Activated T-cell treated with anti-CD3 and anti-CD28 coated beads, Interleukin-2, amount 50 U/mL, for 24 hours (primary cell): ENCODE results near the gene CPA2.
"Not testable (repeated sequence)": the region's sequence is repeated elsewhere in the genome, so short reads cannot be mapped to it uniquely, and the experiment has no call there.

Experiments
- DNase-seq: peaks from one replicate; pipeline ENCODE4 v3.0.0-alpha.2; 2020
- H3K27ac Mint-ChIP-seq: 2 replicates; pipeline ENCODE4 v1.8.0; 2020; ENCODE audit warnings: mild to moderate bottlenecking, mixed read lengths
- H3K27me3 Mint-ChIP-seq: 2 replicates; pipeline ENCODE4 v1.8.0; 2020; ENCODE audit warnings: mixed read lengths
- H3K36me3 Mint-ChIP-seq: 2 replicates; pipeline ENCODE4 v1.8.0; 2020; ENCODE audit warnings: low read depth, mixed read lengths
- H3K4me1 Mint-ChIP-seq: 2 replicates; pipeline ENCODE4 v1.8.0; 2020; ENCODE audit warnings: low read depth, mixed read lengths
- H3K4me3 Mint-ChIP-seq: 2 replicates; pipeline ENCODE4 v1.8.0; 2020; ENCODE audit warnings: mild to moderate bottlenecking, moderate library complexity, mixed read lengths
- H3K9me3 Mint-ChIP-seq: 2 replicates; pipeline ENCODE4 v1.8.0; 2020; ENCODE audit warnings: mixed read lengths

CPA2 gene

DNA sequence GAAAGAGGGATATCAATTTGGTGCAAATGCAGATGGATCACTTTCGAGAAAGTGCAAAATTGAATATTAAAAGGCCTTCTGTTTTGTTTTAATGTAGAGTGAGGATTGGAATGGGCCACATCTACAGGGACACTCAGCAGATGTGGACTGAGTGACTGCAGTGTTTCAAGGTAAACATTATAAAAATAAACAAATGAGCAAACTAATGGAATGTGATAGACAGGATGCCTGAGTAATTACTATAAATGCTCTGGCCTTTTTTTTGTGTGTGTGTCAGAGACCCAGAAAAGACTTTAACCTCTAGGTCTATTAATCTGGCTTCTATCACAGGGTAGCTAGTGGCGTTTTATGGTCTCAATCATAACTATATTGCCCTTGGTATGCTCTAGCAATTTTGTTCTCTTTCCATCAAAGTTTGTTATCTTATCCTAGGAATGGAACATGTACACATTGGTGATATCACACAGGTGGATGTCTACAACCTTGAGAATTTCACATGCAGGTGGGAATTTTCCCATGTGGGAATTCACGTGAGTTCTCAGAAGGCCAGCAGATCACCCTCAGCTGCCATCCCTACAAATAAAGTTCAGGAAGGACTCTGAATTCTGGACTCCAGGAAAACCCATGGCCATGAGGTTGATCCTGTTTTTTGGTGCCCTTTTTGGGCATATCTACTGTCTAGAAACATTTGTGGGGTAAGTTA is at the start of gene CPA2:
CPA2 (plus strand) TSS at position 606 of the 703 bp plus-strand sequence; CDS start at position 625, 19 bp downstream.
- no peak within 1 kb of the TSS for H3K4me3 Mint-ChIP-seq
- no peaks in the 10 kb centered on the region for H3K36me3 Mint-ChIP-seq
- no peaks in the 10 kb centered on the region for H3K9me3 Mint-ChIP-seq
- DNase-seq = no peak
- H3K4me1 Mint-ChIP-seq = no peaks in the 10 kb centered on the region
- no peak within 1 kb of the TSS for H3K27ac Mint-ChIP-seq
- H3K27me3 Mint-ChIP-seq = peaks cover 3% of the 10 kb centered on the region

DNA sequence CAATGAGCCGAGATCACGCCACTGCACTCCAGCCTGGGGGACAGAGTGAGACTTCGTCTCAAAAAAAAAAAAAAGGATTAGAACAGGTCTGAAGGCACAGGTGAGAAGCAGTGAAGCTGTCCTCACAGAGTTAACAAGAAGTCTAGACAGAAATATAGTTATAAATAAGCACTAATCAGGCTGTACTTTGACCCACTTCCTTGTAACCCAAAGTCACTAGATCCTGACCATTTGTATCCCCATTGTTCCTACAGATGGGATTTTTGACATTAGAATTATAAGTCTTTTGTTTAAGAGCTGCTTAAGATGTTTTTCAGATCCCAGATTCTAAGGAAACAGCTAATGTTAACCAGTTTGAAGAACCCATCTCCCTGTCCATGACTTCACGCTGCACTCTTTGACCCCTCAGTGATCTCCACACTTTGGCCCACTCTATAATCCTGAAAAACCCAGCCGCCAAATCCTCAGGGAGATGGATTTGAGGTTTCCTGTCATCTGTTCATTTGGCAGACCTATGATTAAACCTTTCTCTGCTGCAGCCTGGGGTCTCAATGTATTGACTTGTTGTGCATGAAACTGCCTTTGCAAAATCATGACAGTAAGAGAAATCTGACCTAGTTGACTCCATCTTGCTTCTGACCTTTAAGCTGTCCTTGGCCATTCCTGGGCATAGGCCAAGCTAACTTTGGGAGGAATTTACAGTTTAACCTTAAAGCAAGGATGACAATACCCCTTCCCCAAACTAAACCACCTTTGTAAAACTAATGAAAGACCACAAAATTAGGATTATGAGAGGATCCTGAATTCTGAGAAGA is 47.6 kb upstream of the CPA2 start:
- Mint-ChIP-seq H3K4me3 (no peak overlapping the region), H3K4me1 (no peaks in the 10 kb centered on the region), H3K27ac (no peak overlapping the region), H3K9me3 (no peaks in the 10 kb centered on the region), H3K36me3 (no peaks in the 10 kb centered on the region), H3K27me3 (peaks cover 4% of the 10 kb centered on the region)
- no peak for DNase-seq

DNA sequence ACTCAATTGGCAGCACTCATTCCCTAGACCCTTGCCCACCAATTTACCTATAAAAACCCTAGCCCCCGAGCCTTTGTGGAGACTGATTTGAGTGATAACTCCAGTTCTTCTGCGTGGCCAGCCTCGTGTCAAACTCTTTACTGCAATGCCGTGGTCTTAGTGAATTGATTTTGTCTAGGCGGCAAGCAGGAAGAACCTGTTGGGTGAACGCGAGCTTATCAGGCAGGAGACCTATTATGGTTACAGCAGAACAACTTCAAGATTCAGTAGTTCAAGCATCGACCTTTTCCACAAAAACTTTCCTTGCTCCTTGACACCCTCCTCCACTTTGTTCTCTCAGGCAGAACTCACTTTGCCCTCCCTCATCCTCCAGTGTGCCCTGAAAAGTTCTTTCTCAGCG is 46.8 kb upstream of the CPA2 start:
- no peaks in the 10 kb centered on the region for H3K27me3 Mint-ChIP-seq
- H3K9me3 Mint-ChIP-seq = no peaks in the 10 kb centered on the region

DNA sequence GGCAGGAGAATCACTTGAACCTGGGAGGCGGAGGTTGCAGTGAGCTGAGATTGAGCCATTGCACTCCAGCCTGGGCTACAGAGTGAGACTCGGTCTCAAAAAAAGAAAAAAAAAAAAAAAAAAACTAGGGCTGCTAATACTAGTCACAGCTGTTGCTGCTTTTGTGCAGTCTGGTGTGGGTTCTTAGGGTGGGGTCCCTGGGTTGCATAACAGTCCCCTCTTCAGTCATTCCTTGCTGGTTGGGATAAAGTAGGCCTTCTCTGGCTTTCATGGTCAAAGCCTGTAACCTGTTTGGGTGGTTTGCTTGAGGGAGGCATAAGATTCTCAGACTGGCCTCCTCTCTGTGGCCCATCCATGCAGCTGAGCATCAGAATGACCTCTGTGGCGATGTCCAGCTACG is 44.9 kb upstream of the CPA2 start:
- no peaks in the 10 kb centered on the region for H3K9me3 Mint-ChIP-seq
- H3K36me3 Mint-ChIP-seq = no peaks in the 10 kb centered on the region
- DNase-seq = no peak
- no peak overlapping the region for H3K4me3 Mint-ChIP-seq
- H3K27ac Mint-ChIP-seq = no peak overlapping the region
- no peaks in the 10 kb centered on the region for H3K4me1 Mint-ChIP-seq
- no peaks in the 10 kb centered on the region for H3K27me3 Mint-ChIP-seq

More for the DNA sequence above, 46.8 kb upstream of the CPA2 start:
- Mint-ChIP-seq H3K4me1 (no peaks in the 10 kb centered on the region), H3K4me3 (no peak overlapping the region), H3K36me3 (no peaks in the 10 kb centered on the region), H3K27ac (no peak overlapping the region)
- DNase-seq = no peak

DNA sequence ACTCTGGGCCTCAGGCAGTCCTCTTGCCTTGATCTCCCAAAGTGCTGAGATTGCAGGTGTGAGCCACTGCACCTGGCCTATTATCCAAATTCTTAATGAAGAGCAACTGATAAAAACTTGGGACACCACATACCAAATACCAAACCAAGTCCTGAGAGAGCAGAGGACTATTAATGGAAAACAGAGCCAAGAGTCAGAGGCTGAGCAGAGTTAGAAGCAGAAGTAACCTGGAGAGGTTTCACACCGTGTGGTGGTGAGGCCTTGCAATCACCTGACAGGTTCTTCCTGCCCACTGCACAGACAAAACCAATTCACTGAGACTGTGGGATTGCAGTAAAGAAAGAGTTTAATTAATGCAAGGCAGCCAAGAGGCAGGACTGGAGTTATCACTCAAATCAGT is 43.0 kb upstream of the CPA2 start:
- no peak overlapping the region for H3K27ac Mint-ChIP-seq
- no peaks in the 10 kb centered on the region for H3K4me1 Mint-ChIP-seq
- H3K9me3 Mint-ChIP-seq = no peaks in the 10 kb centered on the region
- H3K4me3 Mint-ChIP-seq = no peak overlapping the region
- DNase-seq = no peak
- H3K27me3 Mint-ChIP-seq = no peaks in the 10 kb centered on the region
- no peaks in the 10 kb centered on the region for H3K36me3 Mint-ChIP-seq

DNA sequence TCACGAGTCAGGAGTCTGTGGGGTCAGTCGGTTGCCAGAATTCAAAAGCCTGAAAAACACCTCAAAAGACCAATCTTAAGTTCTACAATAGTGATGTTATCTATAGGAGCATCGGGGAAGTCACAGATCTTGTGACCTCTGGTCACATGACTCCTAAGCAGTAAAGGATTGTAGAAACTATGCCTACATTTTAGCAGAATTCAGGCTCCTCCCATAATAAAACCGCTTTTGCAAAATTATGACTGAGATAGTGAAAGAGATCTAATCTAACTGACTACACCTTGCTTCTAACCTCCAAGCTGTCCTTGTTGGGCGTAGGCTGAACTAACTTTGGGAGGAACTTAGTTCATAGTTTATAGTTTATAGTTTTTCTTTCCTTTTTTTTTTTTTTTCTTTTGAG is 42.5 kb upstream of the CPA2 start:
- no peak overlapping the region for H3K27ac Mint-ChIP-seq
- H3K9me3 Mint-ChIP-seq = no peaks in the 10 kb centered on the region
- no peaks in the 10 kb centered on the region for H3K27me3 Mint-ChIP-seq
- no peaks in the 10 kb centered on the region for H3K36me3 Mint-ChIP-seq
- DNase-seq = no peak
- H3K4me1 Mint-ChIP-seq = no peaks in the 10 kb centered on the region
- no peak overlapping the region for H3K4me3 Mint-ChIP-seq

DNA sequence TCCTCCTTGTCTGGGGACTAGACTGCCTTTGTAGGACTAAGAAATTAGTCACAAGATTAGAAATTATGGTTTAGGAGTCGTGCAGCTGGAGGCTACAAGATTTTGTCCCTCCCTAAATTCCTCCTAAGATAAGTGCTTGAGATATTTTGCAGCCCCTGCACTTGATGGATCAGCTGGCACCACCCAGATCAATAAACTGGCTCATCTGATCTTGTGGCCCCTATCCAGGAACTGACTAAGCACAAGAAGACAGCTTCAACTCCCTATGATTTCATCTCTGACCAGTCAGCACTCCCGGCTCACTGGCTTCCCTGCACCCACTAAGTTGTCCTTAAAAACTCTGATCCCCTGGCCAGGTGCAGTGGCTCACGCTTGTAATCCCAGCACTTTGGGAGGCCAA is 41.7 kb upstream of the CPA2 start:
- DNase-seq, H3K4me3 Mint-ChIP-seq, H3K27me3 Mint-ChIP-seq, H3K36me3 Mint-ChIP-seq, H3K9me3 Mint-ChIP-seq, H3K27ac Mint-ChIP-seq, H3K4me1 Mint-ChIP-seq: not testable (repeated sequence)

DNA sequence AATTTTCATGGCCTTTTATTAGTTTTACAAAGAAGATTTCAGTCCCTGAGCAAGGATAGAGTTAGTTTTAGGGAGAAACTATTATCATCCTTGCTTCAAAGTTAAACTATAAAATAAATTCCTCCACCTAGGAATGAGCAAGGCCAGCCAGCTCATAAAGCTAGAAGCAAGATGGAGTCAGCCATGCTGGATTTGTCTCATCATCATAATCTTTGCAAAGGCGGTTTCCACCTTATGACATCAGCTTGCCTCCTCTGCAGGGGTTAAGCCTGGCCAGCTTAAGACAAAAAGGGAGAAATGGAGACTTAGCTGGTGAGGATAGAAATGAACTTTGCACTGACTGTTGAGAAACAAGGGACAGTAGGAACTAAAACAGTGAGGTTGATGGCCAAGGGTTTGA is 40.3 kb upstream of the CPA2 start:
- Mint-ChIP-seq H3K27me3 (no peaks in the 10 kb centered on the region), H3K27ac (no peak overlapping the region), H3K4me1 (no peaks in the 10 kb centered on the region), H3K4me3 (no peak overlapping the region), H3K36me3 (no peaks in the 10 kb centered on the region), H3K9me3 (no peaks in the 10 kb centered on the region)
- DNase-seq = no peak

DNA sequence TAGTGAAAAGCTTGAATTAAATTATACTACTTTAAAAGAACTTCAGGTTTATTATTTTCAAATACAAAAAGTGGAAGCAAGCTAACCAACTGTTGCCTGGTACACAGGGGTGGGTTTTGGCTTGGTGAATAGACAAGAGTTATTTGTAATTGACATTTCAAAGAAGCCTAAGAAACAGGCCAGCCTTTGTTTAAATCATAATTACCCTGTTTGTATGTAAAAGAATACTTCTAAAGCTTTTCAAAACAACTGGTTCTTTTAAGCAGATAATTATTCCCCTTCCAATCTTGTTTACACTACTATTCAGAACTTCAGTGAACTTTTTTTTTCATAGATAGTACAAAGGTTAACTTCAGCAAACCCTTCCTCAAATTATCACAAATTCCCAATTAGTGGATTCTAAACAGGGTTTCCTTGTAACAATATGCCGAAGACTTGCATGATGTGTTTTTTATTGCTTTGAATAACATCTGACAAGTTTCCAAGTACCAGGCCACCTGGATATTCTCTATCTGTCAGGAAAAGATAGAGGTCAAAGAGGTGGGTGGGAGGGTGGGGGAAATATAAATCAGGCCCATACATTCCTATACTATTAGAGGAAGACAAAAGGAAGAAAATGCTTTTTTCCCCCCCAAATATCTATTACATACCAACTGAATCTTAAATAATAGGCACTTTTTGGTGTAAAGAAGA is 38.6 kb upstream of the CPA2 start:
- Mint-ChIP-seq H3K27ac (no peak overlapping the region), H3K27me3 (peaks cover 3% of the 10 kb centered on the region), H3K36me3 (no peaks in the 10 kb centered on the region)

DNA sequence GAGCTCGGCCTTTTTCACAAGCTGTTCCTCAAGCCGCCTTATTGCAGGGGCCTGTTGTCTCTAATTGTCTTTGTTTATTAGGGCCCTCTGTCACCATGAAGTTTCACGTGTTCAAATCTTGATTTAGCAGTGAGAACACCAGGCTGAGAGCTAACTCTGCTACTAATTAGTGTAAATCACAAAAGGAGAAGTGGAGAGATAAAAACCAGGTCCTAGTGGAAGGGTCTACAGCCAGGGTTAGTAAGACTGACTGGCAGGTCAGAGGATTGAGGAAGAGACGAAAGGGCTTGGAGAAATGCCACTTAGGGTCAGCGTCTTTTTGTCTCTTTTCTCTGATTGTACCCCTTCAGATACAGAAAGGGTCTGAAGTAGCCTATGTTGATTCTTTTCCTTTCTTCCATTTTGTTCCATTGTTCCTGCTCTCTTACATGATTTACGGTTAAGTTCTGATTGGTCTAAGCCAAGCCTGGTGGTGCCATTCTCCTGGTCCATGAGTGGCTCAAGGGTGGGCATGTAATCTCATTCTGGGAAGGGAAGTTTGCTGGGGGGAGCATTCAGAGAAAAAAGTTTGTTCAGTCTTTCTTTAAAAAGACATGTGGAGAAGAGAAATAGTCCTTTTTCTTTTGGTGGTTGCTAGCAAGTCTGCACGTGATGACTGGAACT is 37.7 kb upstream of the CPA2 start:
- DNase-seq = no peak
- no peak overlapping the region for H3K4me3 Mint-ChIP-seq

More for the DNA sequence above, 38.6 kb upstream of the CPA2 start:
- no peak for DNase-seq
- Mint-ChIP-seq H3K9me3 (no peaks in the 10 kb centered on the region), H3K4me1 (no peaks in the 10 kb centered on the region), H3K4me3 (no peak overlapping the region)

DNA sequence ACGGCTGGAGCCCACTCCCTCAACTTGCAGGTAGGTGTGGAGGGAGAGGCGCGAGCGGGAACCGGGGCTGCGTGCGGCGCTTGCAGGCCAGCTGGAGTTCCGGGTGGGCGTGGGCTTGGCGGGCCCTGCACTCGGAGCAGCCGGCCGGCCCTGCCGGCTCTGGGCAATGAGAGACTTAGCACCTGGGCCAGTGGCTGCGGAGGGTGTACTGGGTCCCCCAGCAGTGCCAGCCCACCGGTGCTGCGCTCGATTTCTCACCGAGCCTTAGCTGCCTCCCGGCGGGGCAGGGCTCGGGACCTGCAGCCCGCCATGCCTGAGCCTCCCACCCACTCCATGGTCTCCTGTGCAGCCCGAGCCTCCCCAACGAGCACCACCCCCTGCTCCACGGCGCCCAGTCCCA is 36.7 kb upstream of the CPA2 start:
- H3K27ac Mint-ChIP-seq, H3K27me3 Mint-ChIP-seq, H3K4me1 Mint-ChIP-seq, H3K9me3 Mint-ChIP-seq, H3K36me3 Mint-ChIP-seq, DNase-seq, H3K4me3 Mint-ChIP-seq: not testable (repeated sequence)

More for the DNA sequence above, 37.7 kb upstream of the CPA2 start:
- Mint-ChIP-seq H3K27ac (no peak overlapping the region), H3K27me3 (peaks cover 3% of the 10 kb centered on the region), H3K9me3 (no peaks in the 10 kb centered on the region), H3K36me3 (no peaks in the 10 kb centered on the region), H3K4me1 (no peaks in the 10 kb centered on the region)

DNA sequence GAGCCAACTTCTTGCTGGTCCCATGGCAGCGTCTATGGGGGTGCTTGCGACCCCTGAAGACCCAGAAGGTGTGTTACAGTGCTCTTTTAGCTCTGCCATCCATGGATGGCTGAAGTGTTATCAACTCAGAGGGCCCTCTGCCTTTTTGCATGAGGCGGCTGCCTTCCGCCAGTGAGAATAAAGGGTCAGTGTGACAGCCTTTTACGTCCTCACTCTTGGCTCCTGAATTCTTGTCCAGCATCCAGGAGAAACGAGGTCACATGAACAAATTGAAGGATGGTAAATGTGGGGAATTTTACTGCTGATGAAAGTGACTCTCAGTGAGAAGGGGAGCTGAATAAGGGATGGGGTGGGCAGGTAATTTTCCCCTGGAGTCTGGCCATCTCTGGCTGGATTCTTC is 34.9 kb upstream of the CPA2 start:
- no peaks in the 10 kb centered on the region for H3K36me3 Mint-ChIP-seq

DNA sequence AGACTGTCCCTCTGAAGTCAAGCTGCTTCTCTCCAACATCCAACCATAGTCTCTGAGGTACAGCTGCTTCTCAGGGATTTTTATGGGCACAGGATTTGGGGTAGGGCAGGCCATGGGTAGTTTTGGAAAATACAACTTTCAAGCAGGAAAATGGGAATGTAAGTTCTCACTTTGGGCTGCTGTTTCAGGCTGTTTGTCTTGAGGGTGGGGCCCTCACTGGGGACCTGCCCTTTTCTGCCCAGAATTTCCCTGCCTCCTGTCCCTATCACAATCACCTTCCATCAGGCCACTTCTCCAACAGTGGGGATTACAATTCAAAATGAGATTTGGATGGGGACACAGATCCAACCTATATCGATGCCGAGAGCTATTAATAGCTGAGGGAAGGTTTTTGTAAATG is 34.5 kb upstream of the CPA2 start:
- Mint-ChIP-seq H3K4me3 (no peak overlapping the region), H3K36me3 (no peaks in the 10 kb centered on the region), H3K4me1 (no peaks in the 10 kb centered on the region), H3K9me3 (no peaks in the 10 kb centered on the region), H3K27me3 (peaks cover 12% of the 10 kb centered on the region), H3K27ac (no peak overlapping the region)
- no peak for DNase-seq

More for the DNA sequence above, 34.9 kb upstream of the CPA2 start:
- no peaks in the 10 kb centered on the region for H3K4me1 Mint-ChIP-seq
- no peak overlapping the region for H3K4me3 Mint-ChIP-seq
- H3K27ac Mint-ChIP-seq = no peak overlapping the region
- H3K9me3 Mint-ChIP-seq = no peaks in the 10 kb centered on the region
- peaks cover 12% of the 10 kb centered on the region for H3K27me3 Mint-ChIP-seq
- DNase-seq = no peak

DNA sequence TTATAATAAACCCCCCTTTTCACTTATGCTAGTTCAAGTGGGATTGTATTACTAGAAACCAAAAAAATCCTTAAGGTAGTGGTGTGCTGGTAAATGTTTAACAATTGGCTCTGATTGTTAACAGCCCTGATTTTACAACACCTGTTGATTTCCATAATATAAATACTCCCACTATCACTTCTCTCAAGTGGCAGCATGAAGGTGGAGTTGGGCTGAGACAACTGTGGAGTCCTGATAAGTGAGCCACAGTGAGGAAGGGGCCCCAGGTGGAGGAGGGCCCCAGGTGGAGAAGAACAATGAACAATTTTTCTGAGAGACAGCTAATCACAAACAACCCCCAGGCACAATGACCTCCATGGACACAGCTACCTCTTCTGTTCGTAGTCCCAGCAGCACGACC is 32.6 kb upstream of the CPA2 start:
- H3K27ac Mint-ChIP-seq = no peak overlapping the region
- no peaks in the 10 kb centered on the region for H3K36me3 Mint-ChIP-seq
- peaks cover 12% of the 10 kb centered on the region for H3K27me3 Mint-ChIP-seq
- no peak overlapping the region for H3K4me3 Mint-ChIP-seq
- no peak for DNase-seq
- H3K9me3 Mint-ChIP-seq = no peaks in the 10 kb centered on the region
- no peaks in the 10 kb centered on the region for H3K4me1 Mint-ChIP-seq
